ENCODE results near the gene FN3KRP. TPM values are rescaled to one million over a fixed set of nuclear protein-coding genes. Genes with fewer than 3 reads are reported as not detected.

The FN3KRP gene
- total RNA-seq = 23.4 and 24.8 TPM in 2 replicates

GRCh38 chr17:82716203-82717010 lies at the start of gene FN3KRP:
Gene FN3KRP (plus strand): TSS chr17:82716706. CDS start chr17:82716756, 50 bp downstream.

GRCh38 chr17:82698065-82698973 lies 18.2 kb upstream of the FN3KRP start, which contains the start of gene RAB40B:
Gene RAB40B (minus strand): TSS chr17:82698698. CDS start chr17:82698596, 102 bp downstream.

GRCh38 chr17:82734987-82735866 lies 18.7 kb downstream of the FN3KRP start, which contains the start of gene FN3K:
Gene FN3K (plus strand): TSS chr17:82735615. CDS start chr17:82735637, 22 bp downstream.

GRCh38 chr17:82751571-82752370 lies 35.3 kb downstream of the FN3KRP start, which contains the start of gene TBCD:
Gene TBCD (plus strand): TSS chr17:82752065. CDS start chr17:82752194, 129 bp downstream.

Other genes starting within 250 kb of the FN3KRP start
- 25.7 and 30.1 TPM in 2 replicates for gene FOXK2, start 197.0 kb upstream of the FN3KRP start, total RNA-seq
- 55.9 and 59.0 TPM in 2 replicates for gene WDR45B, start 68.3 kb upstream of the FN3KRP start, total RNA-seq
- gene RAB40B, start 18.0 kb upstream of the FN3KRP start, total RNA-seq = 4.0 and 9.7 TPM in 2 replicates
- 0.35 and 2.9 TPM in 2 replicates for gene FN3K, start 18.9 kb downstream of the FN3KRP start, total RNA-seq
- gene TBCD, start 35.4 kb downstream of the FN3KRP start, total RNA-seq = 41.2 and 51.9 TPM in 2 replicates
- not detected in 2 replicates for gene ZNF750, start 123.3 kb downstream of the FN3KRP start, total RNA-seq

All from myometrial cell (primary cell).